HT1080 (cell line): ENCODE measurements around the gene KIAA0319L. TPM values are rescaled to one million over a fixed set of nuclear protein-coding genes. Genes with fewer than 3 reads are reported as not detected.
A peak's percentile ranks its signal among the peaks of the same experiment; 100 is the strongest.

Experiments used
- DNase-seq: peaks from one replicate; pipeline ENCODE4 v3.0.0-alpha.2; 2015; ENCODE audit warnings: low read depth
- total RNA-seq: library from RNA; depleted of rRNA; stranded (reverse); fragments of >200 nt; shearing (Covaris generic); gene quantifications from 2 replicates; pipeline ENCODE4 v1.2.3, GENCODE V29; 2014

KIAA0319L gene
- total RNA-seq, 1 experiment from 2014 or later = 37.8 TPM

GRCh38 chr1:35539073-35539823 is 18.0 kb downstream of the KIAA0319L start:
- no peak for DNase-seq

- no peak for DNase-seq
Observed at GRCh38 chr1:35537806-35538205, 19.4 kb downstream of the KIAA0319L start.

DNA sequence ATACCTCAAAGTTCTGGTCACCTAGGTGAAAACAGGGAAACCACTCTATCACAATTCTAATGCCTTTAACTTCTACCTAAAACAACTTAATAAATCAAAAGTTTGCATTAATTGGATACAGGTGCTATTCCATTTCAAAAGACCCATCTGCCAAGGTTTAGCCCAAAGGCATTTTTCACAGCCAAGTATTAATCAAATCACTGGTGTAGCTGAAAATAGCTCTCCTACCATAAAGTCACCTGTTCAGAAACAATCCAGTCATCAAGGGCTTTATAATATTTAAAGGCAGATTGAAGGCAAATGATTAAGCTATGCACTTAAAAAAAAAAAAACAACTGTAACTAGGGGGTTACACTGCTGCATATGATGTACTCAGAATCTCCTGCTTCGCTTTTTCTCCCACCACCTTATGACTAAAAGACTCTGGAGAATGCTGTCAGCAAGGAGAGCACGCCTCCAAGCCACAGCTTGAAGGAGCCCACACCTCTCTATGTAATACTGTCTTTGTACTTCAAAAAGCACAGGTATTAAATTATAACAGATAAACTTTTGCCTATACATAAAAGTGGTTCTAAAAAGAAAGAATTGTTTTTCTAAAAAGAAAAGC is 20.5 kb downstream of the KIAA0319L start:
- DNase-seq = no peak

DNA sequence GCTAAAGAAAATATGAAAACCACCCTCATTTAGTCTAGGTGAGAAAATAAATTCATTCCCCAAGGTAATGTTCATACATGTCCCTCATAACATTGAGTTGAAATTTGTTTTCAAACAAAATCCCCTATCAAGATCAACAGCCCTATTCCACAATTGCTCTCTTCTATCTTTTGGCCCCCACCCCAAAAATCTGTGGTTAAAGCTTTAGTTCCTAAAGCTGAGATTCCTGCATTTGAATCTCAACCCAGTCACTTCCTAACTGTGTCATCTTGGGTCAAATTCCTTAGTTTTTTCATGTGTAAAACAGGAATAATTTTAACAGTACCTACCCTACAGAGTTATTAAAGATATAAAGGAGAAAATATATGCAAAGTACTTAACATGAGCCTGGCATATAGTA is 22.0 kb downstream of the KIAA0319L start:
- DNase-seq = no peak

GRCh38 chr1:35533586-35533985 is 23.6 kb downstream of the KIAA0319L start:
- no peak for DNase-seq

DNA sequence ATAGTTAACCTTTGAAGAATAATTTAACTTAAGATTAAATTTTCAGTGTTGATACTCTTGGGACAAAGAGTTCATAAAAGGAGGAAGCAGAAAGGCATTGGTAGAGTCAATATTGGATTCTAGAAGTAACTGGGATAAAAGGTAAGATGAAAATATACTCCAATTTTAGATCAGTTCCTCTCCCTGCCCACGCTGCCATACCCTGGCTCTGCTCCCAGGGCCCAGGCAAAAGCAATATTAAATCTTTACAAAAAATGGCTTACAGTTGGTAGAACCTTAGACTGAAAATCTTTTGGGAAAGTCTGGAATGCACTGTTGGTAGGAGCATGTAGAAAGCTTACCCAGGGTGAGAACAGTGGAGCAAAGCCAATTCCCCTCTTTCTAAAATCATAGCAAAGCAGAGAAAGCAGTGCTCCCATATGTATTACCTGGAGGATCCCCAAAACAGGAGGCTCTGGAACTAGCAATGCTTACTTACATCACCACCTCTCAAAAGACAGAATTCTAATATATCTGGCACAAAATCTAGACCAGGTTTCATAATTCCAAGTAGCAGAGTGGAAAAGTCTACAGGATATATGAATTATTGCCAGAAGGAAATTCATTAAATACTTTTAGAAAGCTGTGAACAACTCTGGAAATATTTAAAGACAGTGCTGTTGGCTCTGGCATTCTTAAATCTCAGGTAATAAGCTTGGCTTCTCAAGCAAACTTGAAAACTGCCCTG is 24.5 kb downstream of the KIAA0319L start:
- DNase-seq = no peak

DNA sequence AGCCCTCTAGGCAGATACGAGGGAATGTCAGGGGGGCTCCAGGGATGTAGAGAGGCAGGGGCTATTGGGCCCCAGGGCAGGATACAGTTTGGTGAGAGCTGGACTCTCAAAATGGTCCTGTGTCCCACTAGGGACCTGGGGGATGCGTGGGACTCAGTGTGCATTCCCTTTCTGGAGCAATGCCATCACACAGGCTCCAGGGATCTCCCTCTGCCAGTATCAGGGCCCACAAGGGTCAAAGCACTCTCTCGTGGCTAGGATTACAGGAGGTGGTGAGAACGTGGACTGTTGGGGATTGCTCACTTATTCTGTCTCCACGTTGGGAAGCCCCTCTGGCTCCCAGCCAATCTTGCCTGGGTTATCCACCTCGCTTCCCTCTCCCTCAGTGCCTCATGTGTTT is 25.8 kb downstream of the KIAA0319L start:
- no peak for DNase-seq

DNA sequence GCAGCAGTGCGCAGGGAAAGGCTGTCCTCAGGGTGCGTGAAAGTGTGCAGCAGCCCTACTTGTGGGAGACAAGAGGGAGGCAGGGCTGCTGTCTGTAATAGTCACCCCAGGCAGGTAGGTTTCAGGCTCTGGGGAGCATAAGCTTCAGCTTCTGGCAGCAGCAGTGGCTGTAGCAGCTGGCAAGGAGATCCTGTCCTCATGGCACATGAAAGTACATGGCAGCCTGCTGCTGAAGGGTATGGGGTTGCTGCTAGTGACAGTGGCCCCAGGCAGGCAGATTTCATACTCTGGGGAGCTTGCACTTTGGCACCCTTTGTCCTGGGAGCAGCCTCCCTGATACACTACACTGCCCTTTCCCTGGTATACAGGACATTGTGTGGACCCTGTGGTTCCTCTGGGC is 26.3 kb downstream of the KIAA0319L start:
- no peak for DNase-seq

DNA sequence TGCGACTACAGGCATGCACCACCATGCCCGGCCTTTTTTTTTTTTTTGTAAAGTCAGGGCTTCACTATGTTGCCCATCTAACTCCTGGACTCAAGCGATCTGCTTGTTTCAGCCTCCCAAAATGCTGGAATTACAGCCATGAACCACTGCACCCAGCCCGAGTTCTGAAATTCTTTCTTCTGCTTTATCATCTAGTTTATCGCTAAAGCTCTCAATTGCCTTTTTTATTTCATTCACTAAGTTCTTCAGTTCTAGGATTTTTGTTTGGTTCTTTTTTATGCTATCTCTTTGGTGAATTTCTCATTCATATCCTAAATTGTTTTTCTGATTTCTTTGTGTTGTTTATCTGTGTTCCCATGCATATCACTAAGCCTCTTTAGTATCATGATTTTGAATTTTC is 27.0 kb downstream of the KIAA0319L start:
- no peak for DNase-seq

DNA sequence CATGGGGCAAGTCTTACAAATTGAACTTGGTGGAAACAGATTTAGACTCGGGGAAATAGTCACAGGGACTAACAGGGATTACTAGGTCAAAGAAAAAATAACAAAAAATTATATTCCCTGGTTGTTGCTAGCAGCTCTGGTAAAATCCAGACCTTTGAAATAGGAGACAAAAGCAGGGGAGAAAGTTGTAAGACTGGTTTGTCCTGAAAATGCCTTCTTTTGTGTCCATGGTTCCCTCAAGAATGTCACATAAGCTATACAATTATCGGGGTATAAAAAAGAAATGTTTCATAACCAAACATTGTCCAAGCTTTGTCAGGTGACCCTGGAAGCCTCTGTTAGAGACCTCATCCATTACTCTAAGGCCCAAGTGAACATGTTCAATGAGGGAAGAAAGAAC is 33.1 kb downstream of the KIAA0319L start:
- DNase-seq = no peak

DNA sequence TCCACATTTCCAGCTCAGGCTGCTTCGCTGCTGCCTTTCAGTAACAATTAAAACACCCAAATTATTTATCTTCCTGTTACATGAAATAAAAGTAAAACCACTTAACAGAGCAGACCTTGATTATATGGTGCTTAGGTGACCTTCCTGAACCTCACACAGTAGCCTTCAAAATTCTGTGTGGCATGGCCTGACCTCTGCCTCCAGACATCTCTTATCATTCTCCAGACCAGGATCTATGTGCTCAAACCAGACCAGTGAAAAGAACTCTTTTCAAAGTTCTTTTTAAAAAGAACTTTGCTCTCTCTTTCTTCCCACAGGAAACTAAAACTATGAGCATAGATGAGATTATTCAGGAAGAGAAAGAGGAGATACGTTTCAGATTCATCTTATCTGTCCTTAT is 37.8 kb downstream of the KIAA0319L start:
- no peak for DNase-seq

GRCh38 chr1:35518183-35518582 is 39.0 kb downstream of the KIAA0319L start:
- no peak for DNase-seq

DNA sequence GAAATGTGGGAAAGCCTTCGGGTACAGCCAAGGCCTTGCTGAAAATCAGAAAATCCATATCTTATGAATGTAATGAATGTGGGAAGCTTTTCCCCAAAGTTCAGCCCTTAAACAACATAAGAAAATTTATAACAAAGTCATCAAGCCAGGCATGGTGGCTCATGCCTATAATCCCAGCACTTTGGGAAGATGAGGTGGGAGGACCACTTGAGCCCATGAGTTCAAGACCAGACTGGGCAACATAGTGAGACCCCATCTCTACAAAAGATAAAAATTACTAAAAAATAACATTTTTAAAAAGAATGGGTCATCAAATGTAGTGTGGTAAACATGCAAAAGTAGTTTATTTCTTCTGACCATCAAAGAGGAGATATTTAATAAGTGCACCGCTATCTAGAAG is 45.9 kb downstream of the KIAA0319L start:
- no peak for DNase-seq

DNA sequence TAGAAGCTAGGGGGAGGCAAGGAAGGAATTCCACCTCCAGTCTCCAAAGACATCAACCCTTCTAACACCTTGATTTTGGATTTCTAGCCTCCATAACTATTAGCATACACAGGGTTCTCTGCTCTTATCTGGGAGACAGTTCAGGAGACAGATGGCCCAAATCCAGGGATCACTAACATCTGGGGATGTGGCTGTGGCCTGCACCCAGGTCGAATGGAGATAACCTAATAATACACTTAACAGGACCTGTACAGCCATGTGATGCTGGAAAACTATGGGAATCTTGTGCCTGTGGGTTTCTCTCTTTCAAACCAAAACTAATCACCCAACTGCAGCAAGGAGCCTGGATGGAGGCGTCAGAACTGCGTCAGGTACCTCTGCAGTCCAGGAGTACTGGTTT is 47.6 kb downstream of the KIAA0319L start:
- no peak for DNase-seq

GRCh38 chr1:35507947-35508346 is 49.3 kb downstream of the KIAA0319L start:
- DNase-seq = no peak

DNA sequence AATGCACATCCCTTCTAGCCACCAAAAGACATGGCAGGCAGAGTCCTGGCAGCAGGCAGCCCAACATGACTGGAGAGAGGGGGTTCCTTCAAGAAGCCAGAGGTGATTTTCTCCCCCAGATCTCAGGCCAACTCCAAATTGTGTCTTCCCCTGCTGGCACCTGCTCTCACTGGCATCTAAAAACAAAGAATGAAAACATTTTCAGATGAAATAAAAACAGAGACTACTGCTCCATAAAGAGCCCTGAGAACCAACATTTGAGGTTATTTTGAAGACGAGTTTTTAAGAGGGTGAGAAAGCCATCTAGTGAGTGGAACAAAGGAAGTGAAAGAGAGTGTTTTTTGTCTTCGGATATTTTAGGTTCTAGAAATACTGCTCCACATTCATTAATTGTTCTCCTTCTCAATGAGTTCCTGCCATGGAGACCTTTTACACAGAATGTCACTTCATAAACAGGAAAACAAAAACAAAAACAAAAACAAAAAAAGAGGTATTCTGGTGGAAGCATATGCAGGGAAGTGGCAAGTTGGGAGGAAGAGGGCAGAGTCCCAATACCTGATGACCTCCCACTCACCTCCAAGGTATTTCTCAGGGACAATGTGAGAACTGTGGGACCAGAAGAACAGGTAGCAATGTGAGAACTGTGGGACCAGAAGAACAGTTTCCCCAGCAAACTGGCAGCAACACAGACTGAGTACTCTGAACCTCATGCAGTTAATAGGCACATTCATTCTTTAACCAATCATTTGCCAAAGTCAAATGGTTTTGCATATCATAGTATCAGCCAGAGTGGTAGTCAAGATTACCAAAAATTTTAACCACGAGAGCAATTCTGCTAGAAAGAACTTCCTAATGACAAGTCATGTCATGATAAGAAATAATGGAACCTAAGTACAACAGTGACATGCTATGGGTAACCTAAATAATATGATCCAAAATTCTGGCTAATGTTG is 50.0 kb downstream of the KIAA0319L start:
- DNase-seq = no peak

DNA sequence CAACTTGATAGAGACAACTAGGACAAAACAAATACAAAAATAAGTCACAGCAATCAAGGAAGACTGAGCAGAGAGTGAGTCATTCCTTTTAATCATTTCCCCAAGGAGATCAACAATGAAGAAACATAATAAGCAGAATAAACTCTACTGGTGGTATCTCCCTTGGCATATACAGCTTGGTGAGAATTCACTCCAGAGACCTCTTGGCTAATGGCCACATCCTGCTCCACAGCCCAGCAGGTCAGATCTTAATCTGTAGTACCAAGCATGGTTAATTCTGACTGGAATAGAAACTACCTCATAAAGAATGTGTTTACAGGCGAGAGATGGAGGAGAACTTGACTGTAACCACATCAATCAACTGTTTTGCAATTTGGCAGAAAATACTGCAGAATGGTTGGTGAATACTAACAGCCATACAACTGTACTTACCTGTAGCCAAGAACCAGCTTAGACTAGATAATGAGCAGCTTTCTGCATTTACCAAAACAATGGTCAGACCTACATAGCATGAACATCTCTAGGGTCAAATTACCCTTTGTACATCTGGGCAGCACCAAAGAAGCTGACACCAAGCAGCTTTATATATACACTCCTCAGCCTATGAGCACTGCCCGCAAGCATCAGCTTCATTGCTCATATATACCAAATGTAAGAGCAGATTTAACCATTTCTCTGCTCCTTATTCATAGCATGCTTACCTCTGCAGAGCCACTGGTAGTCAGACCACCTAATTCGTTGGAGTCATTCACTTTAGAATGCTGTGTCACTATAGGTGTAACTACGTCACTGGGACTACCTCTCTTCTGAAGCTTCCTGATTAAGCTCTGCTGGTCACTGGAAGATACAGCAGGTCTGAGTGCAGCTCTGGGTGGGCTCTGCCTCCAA is 51.0 kb downstream of the KIAA0319L start:
- peak; percentile 72 for DNase-seq

GRCh38 chr1:35502242-35502641 is 55.0 kb downstream of the KIAA0319L start:
- no peak for DNase-seq

DNA sequence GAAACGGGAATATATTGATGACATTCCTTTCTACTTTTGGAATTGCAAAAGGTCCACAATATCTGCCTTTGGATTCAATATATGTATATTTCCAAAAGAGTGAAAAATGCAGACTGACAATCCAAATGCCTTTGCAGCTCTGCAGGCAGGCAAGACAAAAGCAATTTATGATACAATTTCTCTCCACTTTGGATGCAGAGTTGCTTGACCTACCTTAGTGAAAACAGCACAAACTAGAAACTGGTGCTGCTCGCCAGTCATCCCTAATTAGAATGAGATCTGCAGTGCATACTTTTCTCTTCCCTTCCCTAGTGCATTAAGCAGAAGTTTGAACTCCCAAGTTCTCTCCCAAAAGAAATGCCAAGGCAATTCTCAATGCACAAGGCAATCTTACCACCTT is 56.8 kb downstream of the KIAA0319L start:
- no peak for DNase-seq

DNA sequence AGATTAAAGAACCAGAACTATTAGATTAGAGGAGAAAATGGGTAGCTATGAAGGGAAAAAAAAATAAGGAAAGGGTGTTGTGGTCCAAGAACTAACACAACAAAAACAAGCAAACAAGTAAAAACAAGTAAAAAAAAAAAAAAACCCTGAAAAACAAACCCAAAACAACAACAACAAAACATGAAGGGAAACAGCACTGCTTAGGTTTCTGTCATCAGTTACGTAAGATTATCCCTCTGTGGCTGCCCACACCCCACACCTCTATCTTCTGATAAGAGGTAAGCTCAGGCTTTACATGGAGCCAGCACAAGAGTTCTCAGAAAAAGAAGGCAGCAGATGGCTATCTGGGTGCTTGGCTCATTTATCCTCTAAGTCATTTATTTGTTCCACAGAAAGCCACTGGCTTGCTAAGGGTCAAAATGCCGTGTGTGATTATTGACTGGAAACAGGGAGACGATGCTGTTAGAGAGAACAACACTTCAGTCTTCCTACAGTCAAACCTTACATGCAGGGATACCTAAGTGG is 57.5 kb downstream of the KIAA0319L start:
- DNase-seq = no peak
